ENCODE measurements around the gene RNF135. TPM values are rescaled to one million over a fixed set of nuclear protein-coding genes. Genes with fewer than 3 reads are reported as not detected.

RNF135 gene
- total RNA-seq, 1 donor from 2014 or later, result 11.1 TPM

- DNase-seq (ENCODE audit: low read depth), result no peak
- Histone ChIP-seq H3K4me3 (ENCODE audit: low read depth, low read length) (no peak overlapping the region), H3K36me3 (ENCODE audit: control insufficient read depth, insufficient read depth, low read length) (no peaks in the 10 kb centered on the region), H3K27me3 (ENCODE audit: control insufficient read depth, insufficient read depth, low read length) (no peaks in the 10 kb centered on the region)
- no peak for TF ChIP-seq CTCF (IDR thresholded peaks at IDR 0.05; ENCODE audit: insufficient read depth, low read length, poor library complexity, severe bottlenecking)
These were observed 24.5 kb downstream of the RNF135 start for GRCh38 chr17:30995347-30995746.

GRCh38 chr17:30996486-30996885, 25.6 kb downstream of the RNF135 start:
- H3K36me3 ChIP-seq (ENCODE audit: control insufficient read depth, insufficient read depth, low read length), result no peaks in the 10 kb centered on the region
- DNase-seq (ENCODE audit: low read depth), result no peak
- no peak overlapping the region for H3K4me3 ChIP-seq (ENCODE audit: low read depth, low read length)
- H3K27me3 ChIP-seq (ENCODE audit: control insufficient read depth, insufficient read depth, low read length), result no peaks in the 10 kb centered on the region
- TF ChIP-seq CTCF (IDR thresholded peaks at IDR 0.05; ENCODE audit: insufficient read depth, low read length, poor library complexity, severe bottlenecking), result no peak

- Histone ChIP-seq H3K36me3 (ENCODE audit: control insufficient read depth, insufficient read depth, low read length) (no peaks in the 10 kb centered on the region), H3K4me3 (ENCODE audit: low read depth, low read length) (no peak overlapping the region), H3K27me3 (ENCODE audit: control insufficient read depth, insufficient read depth, low read length) (no peaks in the 10 kb centered on the region)
- DNase-seq (ENCODE audit: low read depth), result no peak
- TF ChIP-seq CTCF (IDR thresholded peaks at IDR 0.05; ENCODE audit: insufficient read depth, low read length, poor library complexity, severe bottlenecking), result no peak
These were observed 26.4 kb downstream of the RNF135 start for GRCh38 chr17:30997270-30997669.

- Histone ChIP-seq H3K27me3 (ENCODE audit: control insufficient read depth, insufficient read depth, low read length) (no peaks in the 10 kb centered on the region), H3K4me3 (ENCODE audit: low read depth, low read length) (no peak overlapping the region), H3K36me3 (ENCODE audit: control insufficient read depth, insufficient read depth, low read length) (no peaks in the 10 kb centered on the region)
- no peak for DNase-seq (ENCODE audit: low read depth)
- no peak for TF ChIP-seq CTCF (IDR thresholded peaks at IDR 0.05; ENCODE audit: insufficient read depth, low read length, poor library complexity, severe bottlenecking)
These were observed 27.0 kb downstream of the RNF135 start for GRCh38 chr17:30997842-30998241.

- no peak for TF ChIP-seq CTCF (IDR thresholded peaks at IDR 0.05; ENCODE audit: insufficient read depth, low read length, poor library complexity, severe bottlenecking)
- Histone ChIP-seq H3K27me3 (ENCODE audit: control insufficient read depth, insufficient read depth, low read length) (no peaks in the 10 kb centered on the region), H3K36me3 (ENCODE audit: control insufficient read depth, insufficient read depth, low read length) (no peaks in the 10 kb centered on the region), H3K4me3 (ENCODE audit: low read depth, low read length) (no peak overlapping the region)
- no peak for DNase-seq (ENCODE audit: low read depth)
These were observed 31.2 kb downstream of the RNF135 start for GRCh38 chr17:31002047-31002446.

- Histone ChIP-seq H3K36me3 (ENCODE audit: control insufficient read depth, insufficient read depth, low read length) (no peaks in the 10 kb centered on the region), H3K4me3 (ENCODE audit: low read depth, low read length) (no peak overlapping the region), H3K27me3 (ENCODE audit: control insufficient read depth, insufficient read depth, low read length) (no peaks in the 10 kb centered on the region)
- no peak for TF ChIP-seq CTCF (IDR thresholded peaks at IDR 0.05; ENCODE audit: insufficient read depth, low read length, poor library complexity, severe bottlenecking)
- no peak for DNase-seq (ENCODE audit: low read depth)
These were observed 32.5 kb downstream of the RNF135 start for GRCh38 chr17:31003225-31003866.

Data from kidney epithelial cell (primary cell).